Lung (tissue), 12 donors: ENCODE results near the gene SARDH. TPM values are rescaled to one million over a fixed set of nuclear protein-coding genes. Genes with fewer than 3 reads are reported as not detected.
A peak's percentile ranks its signal among the peaks of the same experiment; 100 is the strongest.
"Not testable (repeated sequence)": the region's sequence is repeated elsewhere in the genome, so short reads cannot be mapped to it uniquely, and the experiment has no call there.

Experiments used
- ATAC-seq: fragments of 200-7000 bp; cut with Tn5 transposase; one replicate; pipeline ENCODE4 v1.9.1; 2020; ENCODE audit warnings: moderate number of reproducible peaks; ENCODE audit not compliant: insufficient read depth, low FRiP score
- DNase-seq, 3 donors: peaks; one replicate each; pipeline ENCODE4 v3.0.0-alpha.2; 2013 to 2017
- H3K27ac ChIP-seq, 2 donors: one replicate each; pipeline ENCODE4 v1.5.1; 2013; ENCODE audit warnings: mild to moderate bottlenecking in 2 of 2, moderate library complexity in 2 of 2, control low read depth in 1 of 2, inconsistent platforms in 1 of 2, low read depth in 1 of 2, low read length in 1 of 2
- H3K27me3 ChIP-seq, 3 donors: one replicate each; pipeline ENCODE4 v1.5.1; 2013; ENCODE audit warnings: low read length in 2 of 3; ENCODE audit not compliant: control insufficient read depth in 3 of 3, insufficient read depth in 3 of 3
- H3K36me3 ChIP-seq, 4 donors: one replicate each; pipeline ENCODE4 v1.5.1; 2013; ENCODE audit warnings: low read length in 4 of 4, mild to moderate bottlenecking in 1 of 4, moderate library complexity in 1 of 4; ENCODE audit not compliant: control insufficient read depth in 4 of 4, insufficient read depth in 4 of 4
- H3K4me1 ChIP-seq, 5 donors: one replicate each; pipeline ENCODE4 v1.5.1; 2013; ENCODE audit warnings: low read length in 5 of 5, mild to moderate bottlenecking in 2 of 5, moderate library complexity in 1 of 5; ENCODE audit not compliant: control insufficient read depth in 5 of 5, insufficient read depth in 5 of 5
- H3K4me3 ChIP-seq: one replicate; pipeline ENCODE4 v1.5.1; 2013; ENCODE audit warnings: mild to moderate bottlenecking, control low read depth, moderate library complexity
- H3K9ac ChIP-seq, 2 donors: one replicate each; pipeline ENCODE4 v1.5.1; 2013; ENCODE audit warnings: low read length in 2 of 2, control low read depth in 1 of 2; ENCODE audit not compliant: insufficient read depth in 1 of 2
- H3K9me3 ChIP-seq, 4 donors: one replicate each; pipeline ENCODE4 v1.5.1; 2013; ENCODE audit warnings: low read length in 3 of 4, mild to moderate bottlenecking in 1 of 4, moderate library complexity in 1 of 4; ENCODE audit not compliant: control insufficient read depth in 4 of 4, insufficient read depth in 3 of 4
- WGBS, 2 donors: extraction: QIAGEN DNeasy Blood & Tissue Kit; methylation state at CpG; one replicate each; pipeline ENCODE4 v1.1.7; 2013; 5-methylcytosine and 5-hydroxymethylcytosine counted together
- polyA plus RNA-seq, 2 donors: library from polyadenylated mRNA; stranded (reverse); fragments of 200-250 nt; gene quantifications; one replicate each; pipeline ENCODE4 v1.2.1, GENCODE V29; 2013
- total RNA-seq, 2 donors: library from RNA; depleted of rRNA in 1 of 2; stranded (reverse); fragments of >200 nt in 1 of 2; gene quantifications; one replicate each; pipeline ENCODE4 v1.2.1, GENCODE V29; 2014 to 2021
- TF ChIP-seq, protein P1 (sequence below): IDR thresholded peaks from 2 replicates; pipeline ENCODE4 v1.5.1; 2012; ENCODE audit warnings: mild to moderate bottlenecking; ENCODE audit errors: control extremely low read depth, extremely low read depth
- donor health status: control.
- donor health status: control.
- donor health status: Bipolar disorder and iron deficiency.
- donor health status: healthy.
- donor health status: DM: yes; HTN: yes; CAD: no.

SARDH gene
- total and polyA plus RNA-seq, 4 donors = 1.8 to 8.4 (median 4.7) TPM

DNA sequence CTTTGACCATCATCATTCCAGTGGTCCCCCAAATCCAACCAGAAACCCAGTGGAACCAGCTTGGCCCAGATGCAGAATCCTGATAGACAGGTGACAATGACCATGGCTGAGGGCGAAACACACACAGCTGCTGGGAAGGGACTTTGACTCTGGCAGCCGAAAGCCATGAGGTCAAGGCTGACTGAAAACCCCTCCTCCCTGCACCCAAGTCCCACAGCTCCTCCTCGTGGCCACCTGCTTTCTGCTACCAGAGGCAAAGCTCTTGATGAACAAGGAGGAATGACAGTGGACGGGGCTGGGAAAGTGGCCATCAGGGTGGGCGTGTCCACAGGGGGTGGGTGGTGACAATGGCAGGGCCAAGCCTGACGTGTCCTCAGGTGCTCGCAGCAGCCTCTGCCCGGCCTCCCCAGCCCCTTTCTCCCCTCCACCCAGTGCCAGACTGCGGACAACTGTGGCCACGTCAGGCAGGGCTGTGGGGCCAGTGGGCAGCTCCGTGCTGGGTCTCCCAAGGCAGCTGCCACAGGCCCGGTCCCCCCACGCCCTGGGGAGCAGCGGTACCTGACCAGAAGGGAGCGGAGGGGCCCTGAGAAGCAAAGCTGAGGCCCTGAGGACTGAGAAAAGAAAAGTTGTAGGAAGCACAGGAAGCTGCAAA is 30.8 kb upstream of the SARDH start:
- no peaks in the 10 kb centered on the region for H3K27me3 ChIP-seq
- H3K9me3 ChIP-seq = peaks cover 0 to 8% (median 5%) of the 10 kb centered on the region in 4 donors
- peaks cover 3 to 44% (median 34%) of the 10 kb centered on the region in 4 donors for H3K36me3 ChIP-seq
- no peak overlapping the region for H3K4me3 ChIP-seq
- TF ChIP-seq, protein P1, sequence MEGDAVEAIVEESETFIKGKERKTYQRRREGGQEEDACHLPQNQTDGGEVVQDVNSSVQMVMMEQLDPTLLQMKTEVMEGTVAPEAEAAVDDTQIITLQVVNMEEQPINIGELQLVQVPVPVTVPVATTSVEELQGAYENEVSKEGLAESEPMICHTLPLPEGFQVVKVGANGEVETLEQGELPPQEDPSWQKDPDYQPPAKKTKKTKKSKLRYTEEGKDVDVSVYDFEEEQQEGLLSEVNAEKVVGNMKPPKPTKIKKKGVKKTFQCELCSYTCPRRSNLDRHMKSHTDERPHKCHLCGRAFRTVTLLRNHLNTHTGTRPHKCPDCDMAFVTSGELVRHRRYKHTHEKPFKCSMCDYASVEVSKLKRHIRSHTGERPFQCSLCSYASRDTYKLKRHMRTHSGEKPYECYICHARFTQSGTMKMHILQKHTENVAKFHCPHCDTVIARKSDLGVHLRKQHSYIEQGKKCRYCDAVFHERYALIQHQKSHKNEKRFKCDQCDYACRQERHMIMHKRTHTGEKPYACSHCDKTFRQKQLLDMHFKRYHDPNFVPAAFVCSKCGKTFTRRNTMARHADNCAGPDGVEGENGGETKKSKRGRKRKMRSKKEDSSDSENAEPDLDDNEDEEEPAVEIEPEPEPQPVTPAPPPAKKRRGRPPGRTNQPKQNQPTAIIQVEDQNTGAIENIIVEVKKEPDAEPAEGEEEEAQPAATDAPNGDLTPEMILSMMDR = no peak
- H3K27ac ChIP-seq = no peak overlapping the region
- no peaks in the 10 kb centered on the region for H3K4me1 ChIP-seq
- no peak overlapping the region for H3K9ac ChIP-seq
- no peak for ATAC-seq
- peak in 1 of 3 donors; percentile 9 for DNase-seq
- 88 to 90% methylated on average over 15 of the region's 15 CpGs for WGBS, 2 donors

DNA sequence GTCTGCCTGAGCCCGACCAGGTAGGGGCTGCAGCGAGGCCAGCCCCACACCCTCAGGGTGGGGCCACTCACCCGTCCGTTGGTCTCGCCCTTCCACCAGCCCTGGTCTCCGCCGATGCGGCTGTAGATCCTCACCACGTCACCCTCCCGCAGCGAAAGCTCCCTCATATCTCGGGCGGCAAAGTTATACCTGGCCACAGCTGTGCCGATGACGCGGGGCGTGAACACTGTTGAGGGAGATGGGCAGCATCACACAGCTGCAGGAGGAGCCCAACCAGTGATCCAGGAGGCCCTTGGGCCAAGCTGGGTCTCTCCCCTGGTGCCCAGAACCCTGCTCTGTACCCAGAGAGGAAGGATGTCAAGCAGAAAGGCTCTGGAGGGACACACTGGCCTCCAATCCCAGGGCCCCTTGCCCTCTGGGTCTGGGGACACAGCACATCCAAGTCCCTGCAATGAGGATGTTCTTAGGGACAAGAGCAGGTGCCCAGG is 30.3 kb upstream of the SARDH start:
- no peak overlapping the region for H3K27ac ChIP-seq
- no peak overlapping the region for H3K4me3 ChIP-seq
- H3K36me3 ChIP-seq = peaks cover 0 to 46% (median 34%) of the 10 kb centered on the region in 4 donors
- WGBS, 2 donors = 94 to 98% methylated on average over 17 of the region's 17 CpGs
- no peaks in the 10 kb centered on the region for H3K27me3 ChIP-seq
- peaks cover 0 to 8% (median 4%) of the 10 kb centered on the region in 4 donors for H3K9me3 ChIP-seq
- TF ChIP-seq, protein P1 = no peak
- H3K9ac ChIP-seq = no peak overlapping the region
- ATAC-seq (no peak), DNase-seq (peak in 1 of 3 donors; percentile 8)
- no peaks in the 10 kb centered on the region for H3K4me1 ChIP-seq

DNA sequence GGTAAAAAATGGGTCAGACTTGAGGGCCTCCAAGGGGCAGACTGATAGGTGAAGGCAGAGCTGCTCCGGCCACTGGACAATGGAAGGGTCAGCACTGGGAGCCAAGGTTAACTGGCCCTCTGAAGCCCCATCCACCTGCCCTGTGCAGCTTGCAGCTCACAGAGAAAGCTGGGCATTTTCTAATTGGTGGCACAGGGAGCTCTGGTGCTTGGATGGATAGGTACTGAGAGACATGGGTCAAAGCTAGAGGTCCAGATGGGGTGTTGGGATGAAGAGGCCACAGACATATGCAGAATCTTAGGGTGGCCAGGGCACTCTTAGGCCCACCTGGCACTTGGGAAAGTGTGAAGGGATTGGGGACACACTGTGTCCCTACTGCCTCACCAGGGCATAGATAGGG is 29.5 kb upstream of the SARDH start:
- H3K9me3 ChIP-seq = peaks cover 0 to 8% (median 4%) of the 10 kb centered on the region in 4 donors
- TF ChIP-seq, protein P1 = no peak
- ATAC-seq (no peak), DNase-seq (no peak)
- 95 to 98% methylated on average over 1 of the region's 1 CpG for WGBS, 2 donors
- H3K4me3 ChIP-seq = no peak overlapping the region
- H3K4me1 ChIP-seq = no peaks in the 10 kb centered on the region
- no peaks in the 10 kb centered on the region for H3K27me3 ChIP-seq
- no peak overlapping the region for H3K27ac ChIP-seq
- peaks cover 0 to 48% (median 36%) of the 10 kb centered on the region in 4 donors for H3K36me3 ChIP-seq
- no peak overlapping the region for H3K9ac ChIP-seq

DNA sequence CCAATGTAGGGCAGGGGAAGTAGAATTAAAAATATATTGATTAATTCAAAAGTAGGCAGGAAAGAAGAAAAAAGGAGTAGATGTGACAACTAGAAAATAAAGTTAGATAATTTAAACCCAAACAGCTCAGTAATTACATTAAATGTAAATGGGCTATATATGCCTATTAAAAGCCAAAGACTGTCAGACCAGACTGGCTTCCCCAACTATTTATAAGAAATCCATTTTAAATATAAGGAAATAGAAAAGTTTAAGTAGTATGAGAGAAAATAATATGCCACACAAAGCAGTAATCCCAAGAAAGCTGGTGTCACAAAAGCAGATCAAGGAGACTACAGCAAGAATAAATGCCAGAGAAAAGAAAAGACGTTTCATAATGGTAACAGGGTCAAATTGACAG is 28.9 kb upstream of the SARDH start:
- TF ChIP-seq, protein P1 = no peak
- Histone ChIP-seq H3K4me3 (no peak overlapping the region), H3K27me3 (no peaks in the 10 kb centered on the region), H3K9ac (no peak overlapping the region), H3K9me3 (peaks cover 0 to 8% (median 4%) of the 10 kb centered on the region in 4 donors), H3K27ac (no peak overlapping the region), H3K4me1 (no peaks in the 10 kb centered on the region), H3K36me3 (peaks cover 0 to 48% (median 36%) of the 10 kb centered on the region in 4 donors)
- 89 to 97% methylated on average over 1 of the region's 1 CpG for WGBS, 2 donors
- no peak for ATAC-seq
- DNase-seq = no peak

DNA sequence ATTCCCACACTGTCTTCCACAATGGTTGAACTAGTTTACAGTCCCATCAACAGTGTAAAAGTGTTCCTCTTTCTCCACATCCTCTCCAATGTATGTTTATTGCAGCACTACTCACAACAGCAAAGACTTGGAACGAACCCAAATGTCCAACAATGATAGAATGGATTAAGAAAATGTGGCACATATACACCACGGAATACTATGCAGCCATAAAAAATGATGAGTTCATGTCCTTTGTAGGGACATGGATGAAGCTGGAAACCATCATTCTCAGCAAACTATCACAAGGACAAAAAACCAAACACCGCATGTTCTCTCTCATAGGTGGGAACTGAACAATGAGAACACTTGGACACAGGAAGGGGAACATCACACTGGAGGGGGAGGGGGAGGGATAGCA is 28.1 kb upstream of the SARDH start:
- WGBS, 2 donors = 85 to 89% methylated on average over 3 of the region's 3 CpGs
- H3K27me3 ChIP-seq, H3K27ac ChIP-seq, H3K4me3 ChIP-seq, H3K9me3 ChIP-seq, DNase-seq, ATAC-seq, H3K4me1 ChIP-seq, H3K9ac ChIP-seq: not testable (repeated sequence)
- H3K36me3 ChIP-seq = peaks cover 0 to 48% (median 37%) of the 10 kb centered on the region in 4 donors
